ENCODE measurements around the gene SLCO4A1. TPM values are rescaled to one million over a fixed set of nuclear protein-coding genes. Genes with fewer than 3 reads are reported as not detected.
"Not testable (repeated sequence)": the region's sequence is repeated elsewhere in the genome, so short reads cannot be mapped to it uniquely, and the experiment has no call there.

The SLCO4A1 gene
- total and polyA plus RNA-seq, 2 donors (not counting 1 experiment from before 2014, with no cell fraction given) = 2.1 to 79.5 TPM

DNA sequence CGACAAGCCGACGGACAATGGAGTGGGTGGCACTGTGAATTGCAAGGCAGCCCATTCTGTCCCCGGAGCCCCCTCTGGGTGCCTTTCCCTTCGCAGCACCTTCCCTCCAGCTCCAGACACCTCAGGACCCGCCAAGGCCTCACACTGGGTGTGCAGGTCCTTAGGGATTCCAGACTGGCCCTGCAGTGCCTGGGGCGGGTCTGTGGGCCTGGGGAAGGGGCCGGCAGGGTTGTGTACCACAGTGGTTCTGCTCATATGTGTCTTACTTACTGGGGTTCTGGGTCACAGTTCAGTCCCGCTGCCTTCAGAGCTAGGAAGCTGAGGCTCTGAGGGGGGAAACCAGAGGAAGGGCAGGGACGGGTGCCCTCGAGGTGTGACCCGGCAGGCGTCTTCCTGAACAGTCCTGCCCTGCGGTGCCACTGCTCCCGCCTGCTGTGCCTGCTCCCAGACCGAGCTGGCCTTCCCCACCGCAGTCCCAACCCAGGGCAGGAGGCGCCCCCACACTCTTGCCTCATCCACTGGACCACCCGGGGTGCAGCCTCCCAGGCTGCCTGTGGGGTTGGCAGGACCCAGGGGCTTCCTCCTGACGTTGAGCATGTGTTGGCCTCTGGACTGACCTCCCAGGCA, 16.3 kb upstream of the SLCO4A1 start:
- no peaks in the 10 kb centered on the region for H3K9me3 ChIP-seq (ENCODE audit: control extremely low read depth in 1 of 3, control insufficient read depth in 2 of 3, insufficient read depth in 1 of 3, low read length in 2 of 3)
- intact Hi-C loops (cut with micrococcal nuclease) = no loop called here
- H3K4me1 ChIP-seq (ENCODE audit: control insufficient read depth in 2 of 2, insufficient read depth in 2 of 2, low read length in 2 of 2) = peaks cover 41 to 46% of the 10 kb centered on the region in 2 donors
- peak overlapping the region; percentile 26 for H3K27ac Mint-ChIP-seq
- CTCF ChIA-PET = interaction anchor here (1.1 to 6.4 kb wide), 5 partner anchors 10 to 182 kb away, joined by 4 to 58 read pairs (median 15); partner anchors contain the start of gene SLCO4A1
- H4K20me1 ChIP-seq (ENCODE audit: control insufficient read depth, insufficient read depth, low read length, poor library complexity, severe bottlenecking) = no peaks in the 10 kb centered on the region
- H3K4me1 Mint-ChIP-seq = peaks cover 35% of the 10 kb centered on the region
- no peak for DNase-seq
- H3K27ac ChIP-seq (ENCODE audit: low read length in 2 of 2) = no peak overlapping the region
- 77% methylated on average over 20 of the region's 20 CpGs for WGBS (ENCODE audit: insufficient coverage)
- no peaks in the 10 kb centered on the region for H3K79me2 ChIP-seq (ENCODE audit: control insufficient read depth, insufficient read depth, low read length)
- no peaks in the 10 kb centered on the region for H3K9me3 Mint-ChIP-seq (ENCODE audit: insufficient read depth)
- no peaks in the 10 kb centered on the region for H3K27me3 ChIP-seq (replicated peaks in 1 of 4; ENCODE audit: control extremely low read depth in 1 of 4, control insufficient read depth in 3 of 4, insufficient read depth in 4 of 4, low read length in 3 of 4)
- H3K36me3 ChIP-seq (replicated peaks in 1 of 2; ENCODE audit: control extremely low read depth in 1 of 2, control insufficient read depth in 1 of 2, extremely low read depth in 1 of 2, insufficient read depth in 2 of 2, low read length in 1 of 2) = no peaks in the 10 kb centered on the region
- ATAC-seq (ENCODE audit: low read depth) = no peak
- H3K4me2 ChIP-seq (replicated peaks; ENCODE audit: low read depth, low read length, poor library complexity, severe bottlenecking) = no peak overlapping the region
- H3K27me3 Mint-ChIP-seq = no peaks in the 10 kb centered on the region
- no peak for TF ChIP-seq EZH2 (IDR thresholded peaks at IDR 0.05; ENCODE audit: borderline replicate concordance, insufficient read depth, low read depth, low read length, poor library complexity, severe bottlenecking)
- TF ChIP-seq, protein P1, sequence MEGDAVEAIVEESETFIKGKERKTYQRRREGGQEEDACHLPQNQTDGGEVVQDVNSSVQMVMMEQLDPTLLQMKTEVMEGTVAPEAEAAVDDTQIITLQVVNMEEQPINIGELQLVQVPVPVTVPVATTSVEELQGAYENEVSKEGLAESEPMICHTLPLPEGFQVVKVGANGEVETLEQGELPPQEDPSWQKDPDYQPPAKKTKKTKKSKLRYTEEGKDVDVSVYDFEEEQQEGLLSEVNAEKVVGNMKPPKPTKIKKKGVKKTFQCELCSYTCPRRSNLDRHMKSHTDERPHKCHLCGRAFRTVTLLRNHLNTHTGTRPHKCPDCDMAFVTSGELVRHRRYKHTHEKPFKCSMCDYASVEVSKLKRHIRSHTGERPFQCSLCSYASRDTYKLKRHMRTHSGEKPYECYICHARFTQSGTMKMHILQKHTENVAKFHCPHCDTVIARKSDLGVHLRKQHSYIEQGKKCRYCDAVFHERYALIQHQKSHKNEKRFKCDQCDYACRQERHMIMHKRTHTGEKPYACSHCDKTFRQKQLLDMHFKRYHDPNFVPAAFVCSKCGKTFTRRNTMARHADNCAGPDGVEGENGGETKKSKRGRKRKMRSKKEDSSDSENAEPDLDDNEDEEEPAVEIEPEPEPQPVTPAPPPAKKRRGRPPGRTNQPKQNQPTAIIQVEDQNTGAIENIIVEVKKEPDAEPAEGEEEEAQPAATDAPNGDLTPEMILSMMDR (IDR thresholded peaks at IDR 0.05) = no peak
- H2AFZ ChIP-seq (ENCODE audit: insufficient read depth, low read depth, low read length, poor library complexity, severe bottlenecking) = no peak overlapping the region
- H3K9ac ChIP-seq (ENCODE audit: low read length) = no peak overlapping the region
- no peak overlapping the region for H3K4me3 Mint-ChIP-seq
- POLR2A ChIA-PET = interaction anchor here (4.5 kb wide), 1 partner anchor 25 kb away, joined by 26 read pairs; no protein-coding TSS in a partner anchor
- no peak overlapping the region for H3K4me3 ChIP-seq (ENCODE audit: control extremely low read depth in 1 of 5, extremely low read depth in 1 of 5, insufficient read depth in 1 of 5, low read depth in 2 of 5, low read length in 4 of 5)

DNA sequence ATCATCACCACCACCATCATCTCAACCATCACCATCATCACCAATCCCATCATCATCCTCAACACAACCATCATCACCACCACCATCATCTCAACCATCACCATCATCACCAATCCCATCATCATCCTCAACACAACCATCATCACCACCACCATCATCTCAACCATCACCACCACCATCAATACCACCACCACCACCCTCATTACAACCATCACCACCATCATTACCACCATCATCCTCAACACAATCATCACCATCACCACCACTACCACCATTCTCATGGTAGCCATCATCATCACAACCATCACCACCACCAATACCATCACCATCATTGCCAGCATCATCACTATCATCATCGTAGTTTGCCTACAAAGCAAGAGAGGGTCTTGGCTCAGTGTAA, 14.9 kb upstream of the SLCO4A1 start:
- H2AFZ ChIP-seq (ENCODE audit: insufficient read depth, low read depth, low read length, poor library complexity, severe bottlenecking) = not testable (repeated sequence)
- peak overlapping the region; percentile 57 for H3K4me2 ChIP-seq (replicated peaks; ENCODE audit: low read depth, low read length, poor library complexity, severe bottlenecking)
- POLR2A ChIA-PET = interaction anchor here (1.2 to 4.5 kb wide), 2 partner anchors 24 kb away, joined by 5 to 26 read pairs; no protein-coding TSS in a partner anchor

More for the DNA sequence above, 14.9 kb upstream of the SLCO4A1 start:
- H3K4me3 Mint-ChIP-seq; H3K9me3 Mint-ChIP-seq (ENCODE audit: insufficient read depth); H4K20me1 ChIP-seq (ENCODE audit: control insufficient read depth, insufficient read depth, low read length, poor library complexity, severe bottlenecking); H3K9me3 ChIP-seq (ENCODE audit: control extremely low read depth in 1 of 3, control insufficient read depth in 2 of 3, insufficient read depth in 1 of 3, low read length in 2 of 3); H3K79me2 ChIP-seq (ENCODE audit: control insufficient read depth, insufficient read depth, low read length); ATAC-seq (ENCODE audit: low read depth); H3K27ac Mint-ChIP-seq; H3K27me3 ChIP-seq (replicated peaks in 1 of 4; ENCODE audit: control extremely low read depth in 1 of 4, control insufficient read depth in 3 of 4, insufficient read depth in 4 of 4, low read length in 3 of 4); H3K36me3 ChIP-seq (replicated peaks in 1 of 2; ENCODE audit: control extremely low read depth in 1 of 2, control insufficient read depth in 1 of 2, extremely low read depth in 1 of 2, insufficient read depth in 2 of 2, low read length in 1 of 2); DNase-seq; H3K9ac ChIP-seq (ENCODE audit: low read length); H3K27me3 Mint-ChIP-seq; intact Hi-C loops (cut with micrococcal nuclease); H3K4me3 ChIP-seq (ENCODE audit: control extremely low read depth in 1 of 5, extremely low read depth in 1 of 5, insufficient read depth in 1 of 5, low read depth in 2 of 5, low read length in 4 of 5): not testable (repeated sequence)
- Histone ChIP-seq H3K4me1 (ENCODE audit: control insufficient read depth in 2 of 2, insufficient read depth in 2 of 2, low read length in 2 of 2) (peaks cover 41 to 46% of the 10 kb centered on the region in 2 donors), H3K27ac (ENCODE audit: low read length in 2 of 2) (peak overlapping the region; percentile 36 to 65)
- peaks cover 30% of the 10 kb centered on the region for H3K4me1 Mint-ChIP-seq
- WGBS (ENCODE audit: insufficient coverage) = 100% methylated on average over 1 of the region's 1 CpG
- CTCF ChIA-PET = interaction anchor here (4.4 to 6.4 kb wide), 2 partner anchors 14 to 181 kb away, joined by 15 to 58 read pairs; partner anchors contain the start of gene SLCO4A1

All from B cell (primary cell).